ENCODE results near the gene FHIT.

The FHIT gene

GRCh38 chr3:60574046-60574769 lies 677.0 kb downstream of the FHIT start:
- Histone ChIP-seq H3K27me3 (ENCODE audit: control insufficient read depth, low read length) (no peaks in the 10 kb centered on the region), H3K4me1 (ENCODE audit: control insufficient read depth, low read length) (peaks cover 33% of the 10 kb centered on the region), H3K79me2 (ENCODE audit: control insufficient read depth, low read length) (no peaks in the 10 kb centered on the region), H3K4me3 (ENCODE audit: low read length) (no peak overlapping the region), H3K27ac (ENCODE audit: low read depth, low read length) (no peak overlapping the region), H3K4me2 (ENCODE audit: low read length) (no peak overlapping the region), H3K9me2 (replicated peaks; ENCODE audit: control insufficient read depth, low read length) (no peaks in the 10 kb centered on the region), H3F3A (ENCODE audit: control insufficient read depth, insufficient read depth) (no peaks in the 10 kb centered on the region), H3K36me3 (ENCODE audit: control insufficient read depth, low read length) (no peaks in the 10 kb centered on the region; the same call in 1 of the 2 replicates), H3K9me3 (ENCODE audit: control insufficient read depth, insufficient read depth, low read length) (no peaks in the 10 kb centered on the region), H4K20me1 (ENCODE audit: control insufficient read depth, insufficient read depth, low read depth, low read length) (no peaks in the 10 kb centered on the region)
- TF ChIP-seq EZH2phosphoT487 (IDR thresholded peaks at IDR 0.05; ENCODE audit: borderline replicate concordance, low read length) (no peak), CTCF (IDR thresholded peaks at IDR 0.05; ENCODE audit: low read depth, low read length, poor library complexity, severe bottlenecking) (no peak)

GRCh38 chr3:60573494-60573893 lies 677.8 kb downstream of the FHIT start:
- H3F3A ChIP-seq (ENCODE audit: control insufficient read depth, insufficient read depth) = no peaks in the 10 kb centered on the region
- no peak overlapping the region for H3K4me3 ChIP-seq (ENCODE audit: low read length)
- TF ChIP-seq EZH2phosphoT487 (IDR thresholded peaks at IDR 0.05; ENCODE audit: borderline replicate concordance, low read length) (no peak), CTCF (IDR thresholded peaks at IDR 0.05; ENCODE audit: low read depth, low read length, poor library complexity, severe bottlenecking) (no peak)
- H3K4me1 ChIP-seq (ENCODE audit: control insufficient read depth, low read length) = peaks cover 26% of the 10 kb centered on the region
- H3K9me3 ChIP-seq (ENCODE audit: control insufficient read depth, insufficient read depth, low read length) = no peaks in the 10 kb centered on the region
- H4K20me1 ChIP-seq (ENCODE audit: control insufficient read depth, insufficient read depth, low read depth, low read length) = no peaks in the 10 kb centered on the region
- no peaks in the 10 kb centered on the region for H3K9me2 ChIP-seq (replicated peaks; ENCODE audit: control insufficient read depth, low read length)
- no peaks in the 10 kb centered on the region; the same call in 1 of the 2 replicates for H3K36me3 ChIP-seq (ENCODE audit: control insufficient read depth, low read length)
- no peaks in the 10 kb centered on the region for H3K27me3 ChIP-seq (ENCODE audit: control insufficient read depth, low read length)
- no peak overlapping the region for H3K4me2 ChIP-seq (ENCODE audit: low read length)
- no peak overlapping the region for H3K27ac ChIP-seq (ENCODE audit: low read depth, low read length)
- no peaks in the 10 kb centered on the region for H3K79me2 ChIP-seq (ENCODE audit: control insufficient read depth, low read length)

- Histone ChIP-seq H4K20me1 (ENCODE audit: control insufficient read depth, insufficient read depth, low read depth, low read length) (no peaks in the 10 kb centered on the region), H3K27ac (ENCODE audit: low read depth, low read length) (no peak overlapping the region), H3K4me3 (ENCODE audit: low read length) (no peak overlapping the region), H3K4me1 (ENCODE audit: control insufficient read depth, low read length) (peaks cover 6% of the 10 kb centered on the region), H3K4me2 (ENCODE audit: low read length) (no peak overlapping the region), H3K9me2 (replicated peaks; ENCODE audit: control insufficient read depth, low read length) (no peaks in the 10 kb centered on the region), H3K9me3 (ENCODE audit: control insufficient read depth, insufficient read depth, low read length) (no peaks in the 10 kb centered on the region), H3K79me2 (ENCODE audit: control insufficient read depth, low read length) (no peaks in the 10 kb centered on the region), H3F3A (ENCODE audit: control insufficient read depth, insufficient read depth) (no peaks in the 10 kb centered on the region), H3K27me3 (ENCODE audit: control insufficient read depth, low read length) (no peaks in the 10 kb centered on the region), H3K36me3 (ENCODE audit: control insufficient read depth, low read length) (no peaks in the 10 kb centered on the region)
- TF ChIP-seq EZH2phosphoT487 (IDR thresholded peaks at IDR 0.05; ENCODE audit: borderline replicate concordance, low read length) = no peak
- no peak for TF ChIP-seq CTCF (IDR thresholded peaks at IDR 0.05; ENCODE audit: low read depth, low read length, poor library complexity, severe bottlenecking)
Observed at GRCh38 chr3:60571511-60571910, 679.7 kb downstream of the FHIT start.
